ENCODE data around the gene FAM20A. TPM values are rescaled to one million over a fixed set of nuclear protein-coding genes. Genes with fewer than 3 reads are reported as not detected.
"Not testable (repeated sequence)": the region's sequence is repeated elsewhere in the genome, so short reads cannot be mapped to it uniquely, and the experiment has no call there.

The FAM20A gene
- total RNA-seq, 1 experiment from 2014 or later = not detected

GRCh38 chr17:68522266-68522665, 78.9 kb downstream of the FAM20A start:
- DNase-seq (ENCODE audit: low read depth) = no peak

DNA sequence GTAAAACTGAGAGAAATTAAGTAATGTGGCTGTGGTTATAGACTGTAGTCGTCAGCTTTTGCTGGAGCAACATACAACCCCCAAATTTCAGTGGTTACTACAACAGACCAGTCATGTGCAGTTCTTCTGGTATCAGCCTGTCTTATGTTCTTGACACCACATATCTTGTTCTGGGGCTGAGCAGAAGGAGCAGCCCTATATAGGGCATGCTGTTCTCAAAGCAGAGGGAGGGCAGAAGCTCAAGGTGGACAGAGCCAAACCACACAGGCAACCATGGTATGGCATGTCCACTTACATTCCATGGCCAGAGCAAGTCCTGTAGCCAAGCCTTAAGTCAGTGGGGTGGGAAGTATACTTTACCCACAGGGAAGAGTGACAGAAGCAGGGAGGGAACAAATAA, 81.3 kb downstream of the FAM20A start:
- no peak for DNase-seq (ENCODE audit: low read depth)

DNA sequence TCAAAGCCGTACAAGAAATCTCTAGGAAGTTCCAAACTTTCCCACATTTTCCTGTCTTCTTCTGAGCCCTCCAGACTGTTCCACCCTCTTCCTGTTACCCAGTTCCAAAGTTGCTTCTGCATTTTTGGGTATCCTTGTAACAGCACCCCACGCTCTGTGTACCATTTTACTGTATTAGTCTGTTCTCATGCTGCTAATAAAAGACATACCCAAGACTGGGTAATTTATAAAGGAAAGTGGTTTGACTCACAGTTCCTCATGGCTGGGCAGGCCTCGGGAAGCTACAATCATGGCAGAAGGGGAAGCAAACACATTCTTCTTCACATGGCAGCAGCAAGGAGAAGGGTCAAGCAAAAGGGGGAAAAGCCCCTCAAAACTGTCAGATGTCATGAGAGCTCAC, 82.1 kb downstream of the FAM20A start:
- DNase-seq (ENCODE audit: low read depth) = not testable (repeated sequence)

DNA sequence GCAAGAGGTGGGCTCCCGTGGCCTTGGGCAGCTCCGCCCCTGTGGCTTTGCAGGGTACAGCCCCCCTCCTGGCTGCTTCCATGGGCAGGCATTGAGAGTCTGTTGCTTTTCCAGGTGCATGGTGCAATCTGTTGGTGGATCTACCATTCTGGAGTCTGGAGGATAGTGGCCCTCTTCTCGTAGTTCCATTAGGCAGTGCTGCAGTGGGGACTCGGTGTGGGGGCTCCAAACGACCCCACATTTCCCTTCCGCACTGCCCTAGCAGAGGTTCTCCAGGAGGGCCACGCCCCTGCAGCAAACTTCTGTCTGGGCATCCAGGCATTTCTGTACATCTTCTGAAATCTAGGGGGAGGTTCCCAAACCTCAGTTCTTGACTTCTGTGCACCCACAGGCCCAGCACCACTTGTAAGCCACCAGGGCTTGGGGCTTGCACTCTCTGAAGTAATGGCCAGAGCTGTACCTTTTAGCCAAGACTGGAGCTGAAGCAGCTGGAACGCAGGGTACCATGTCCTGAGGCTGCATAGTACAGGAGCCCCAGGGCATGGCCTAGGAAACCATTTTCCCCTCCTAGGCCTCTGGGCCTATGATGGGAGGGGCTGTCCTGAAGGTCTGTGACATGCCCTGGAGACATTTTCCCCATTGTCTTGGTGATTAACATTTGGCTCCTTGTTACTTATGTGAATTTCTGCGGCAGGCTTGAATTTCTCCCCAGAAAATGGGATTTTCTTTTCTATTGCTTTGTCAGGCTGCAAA, 82.9 kb downstream of the FAM20A start:
- DNase-seq (ENCODE audit: low read depth) = no peak

DNA sequence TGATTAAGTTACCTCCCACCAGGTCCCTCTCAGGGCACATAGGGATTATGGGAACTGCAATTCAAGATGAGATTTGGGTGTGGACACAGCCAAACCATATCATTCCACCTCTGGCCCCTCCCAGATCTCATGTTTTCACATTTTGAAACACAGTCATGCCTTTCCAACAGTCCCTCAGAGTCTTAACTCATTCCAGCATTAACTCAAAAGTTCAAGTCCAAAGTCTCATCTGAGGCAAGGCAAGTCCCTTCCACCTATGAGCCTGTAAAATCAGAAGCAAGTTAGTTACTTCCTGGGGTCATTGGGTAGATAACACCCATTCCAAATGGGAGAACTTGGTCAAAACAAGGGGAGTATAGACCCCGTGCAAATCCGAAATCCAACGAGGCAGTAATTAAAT, 83.6 kb downstream of the FAM20A start:
- DNase-seq (ENCODE audit: low read depth) = not testable (repeated sequence)

DNA sequence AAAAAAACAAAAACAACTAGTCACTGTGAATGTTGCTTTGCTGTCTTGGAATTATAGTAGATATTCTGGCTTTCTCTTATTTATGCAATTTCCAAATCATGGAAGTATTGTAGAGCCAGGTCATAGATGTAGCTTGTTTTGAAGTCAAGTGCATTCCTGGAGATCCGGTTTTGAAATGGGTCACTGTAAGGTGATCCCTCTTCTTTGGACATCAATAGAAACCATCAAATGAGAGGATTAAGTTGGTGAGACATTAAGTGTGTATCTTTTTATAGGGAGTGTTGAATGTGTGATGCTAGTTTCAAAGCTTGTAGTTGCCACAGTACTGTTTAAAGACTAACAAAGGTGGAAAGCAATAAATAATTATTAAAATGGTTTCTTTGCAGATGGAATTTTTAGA, 84.4 kb downstream of the FAM20A start:
- no peak for DNase-seq (ENCODE audit: low read depth)

- DNase-seq (ENCODE audit: low read depth) = peak; percentile 17
Observed at GRCh38 chr17:68514831-68515635, 86.1 kb downstream of the FAM20A start.

GRCh38 chr17:68513932-68514331, 87.2 kb downstream of the FAM20A start:
- no peak for DNase-seq (ENCODE audit: low read depth)

DNA sequence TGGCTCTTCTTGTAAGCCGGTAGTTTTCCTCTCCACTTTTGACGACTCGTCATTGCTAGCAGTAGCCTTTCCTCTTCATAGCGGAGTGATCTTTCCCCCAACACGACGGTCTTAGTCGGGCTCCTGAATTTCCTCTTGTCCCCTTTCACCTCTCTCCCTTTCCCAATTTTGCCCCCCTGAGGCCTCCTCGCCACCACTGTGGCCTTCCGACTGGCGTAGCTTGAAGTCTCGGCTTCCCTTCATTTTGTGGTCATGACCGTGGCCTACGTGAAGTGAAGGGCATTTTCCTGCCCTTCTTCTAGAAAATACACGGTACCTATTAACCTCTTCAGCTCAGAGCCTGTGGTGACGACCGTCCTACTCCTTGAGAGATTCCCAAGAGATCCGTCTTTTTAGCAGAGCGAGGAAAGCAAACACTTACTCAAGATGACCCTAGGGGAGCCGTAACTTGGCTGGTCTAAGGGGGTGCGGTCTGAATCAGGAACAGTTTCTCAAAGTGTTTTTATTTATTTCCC, 88.2 kb downstream of the FAM20A start:
- peak; percentile 58 for DNase-seq (ENCODE audit: low read depth)

GRCh38 chr17:68512247-68512959, 88.8 kb downstream of the FAM20A start, which contains the start of gene PRKAR1A:
Gene PRKAR1A, plus strand, starts transcription at chr17:68512430. Its CDS starts 2,970 bp downstream, at chr17:68515400.
- DNase-seq (ENCODE audit: low read depth) = peak; percentile 88

DNA sequence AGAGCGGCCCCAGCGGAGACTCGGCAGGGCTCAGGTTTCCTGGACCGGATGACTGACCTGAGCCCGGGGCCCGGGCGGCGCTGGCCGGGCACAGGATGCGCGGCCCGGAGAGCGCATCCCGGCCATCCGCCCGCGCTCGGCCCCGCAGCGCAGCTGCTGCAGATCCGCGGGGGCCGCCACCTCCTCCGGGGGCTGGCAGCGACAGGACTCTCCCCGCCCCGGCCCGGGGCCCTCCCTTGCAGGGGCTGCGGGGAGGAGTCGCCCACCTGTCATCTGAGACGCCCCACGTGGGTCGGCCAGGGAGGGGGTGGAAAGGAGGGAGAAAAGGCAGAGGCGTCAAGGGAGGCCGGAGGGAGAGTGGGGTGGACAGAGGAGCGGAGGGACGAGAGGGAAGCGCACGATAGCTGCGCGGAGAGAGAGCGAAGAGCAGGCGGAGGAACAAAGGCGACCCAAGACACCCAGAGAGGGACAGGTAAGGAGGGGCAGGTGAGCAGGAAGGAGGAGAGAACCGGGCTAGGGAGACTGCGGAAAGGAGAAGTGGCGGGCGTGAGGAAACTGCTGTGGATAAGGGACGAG, 89.4 kb downstream of the FAM20A start:
- peak; percentile 72 for DNase-seq (ENCODE audit: low read depth)

- DNase-seq (ENCODE audit: low read depth) = peak; percentile 58
Observed at GRCh38 chr17:68511254-68511670, 89.9 kb downstream of the FAM20A start.

- peak; percentile 27 for DNase-seq (ENCODE audit: low read depth)
Observed at GRCh38 chr17:68509141-68510057, 91.8 kb downstream of the FAM20A start.

- peak; percentile 32 for DNase-seq (ENCODE audit: low read depth)
Observed at GRCh38 chr17:68507576-68507975, 93.6 kb downstream of the FAM20A start.

DNA sequence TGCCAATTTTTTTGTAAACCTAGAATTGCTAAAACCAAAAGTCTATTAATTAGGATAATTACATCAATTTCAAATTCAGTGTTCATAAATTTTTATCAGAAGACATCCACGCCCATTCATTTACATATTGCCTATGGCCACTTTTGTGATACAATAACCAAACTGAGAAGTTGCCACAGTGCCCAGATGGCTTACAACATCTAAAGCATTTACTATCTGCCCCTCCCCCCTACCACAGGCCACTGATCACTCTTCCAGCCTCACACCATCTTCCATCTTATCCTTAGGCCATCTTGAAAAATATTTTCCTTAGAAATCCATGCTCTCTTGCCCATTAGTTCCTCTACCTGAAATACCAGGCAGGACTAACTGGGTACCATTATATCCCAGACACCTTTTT, 95.2 kb downstream of the FAM20A start:
- no peak for DNase-seq (ENCODE audit: low read depth)

GRCh38 chr17:68501074-68501473, 100.1 kb downstream of the FAM20A start:
- DNase-seq (ENCODE audit: low read depth) = no peak

DNA sequence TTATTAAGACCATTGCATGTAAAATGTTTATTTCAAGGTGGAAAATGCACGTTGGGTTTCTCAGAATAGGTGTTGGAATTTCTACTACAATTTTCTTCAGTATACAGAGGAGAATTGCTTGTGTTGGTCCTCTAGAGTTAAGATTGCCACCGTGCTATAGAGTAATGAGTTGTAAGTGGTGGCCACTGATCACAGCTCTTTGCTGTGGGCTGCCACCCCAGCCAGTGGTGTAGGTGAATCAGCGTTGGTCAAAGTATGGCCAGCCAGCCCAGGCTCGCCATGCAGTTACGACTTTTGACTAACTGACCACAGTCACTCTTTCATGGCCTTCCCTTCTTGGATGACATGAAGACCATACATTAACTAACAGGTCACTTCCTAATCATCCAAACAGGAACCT, 101.6 kb downstream of the FAM20A start:
- no peak for DNase-seq (ENCODE audit: low read depth)

GRCh38 chr17:68498479-68499326, 102.5 kb downstream of the FAM20A start:
- no peak for DNase-seq (ENCODE audit: low read depth)

GRCh38 chr17:68497885-68498319, 103.3 kb downstream of the FAM20A start:
- no peak for DNase-seq (ENCODE audit: low read depth)

All from LHCN-M2 (cell line).